ENCODE results near the gene SRSF12. TPM values are rescaled to one million over a fixed set of nuclear protein-coding genes. Genes with fewer than 3 reads are reported as not detected.

The SRSF12 gene
- total RNA-seq = 3.8 TPM

- DNase-seq = no peak
Measured at GRCh38 chr6:89117211-89118108, at the start of gene SRSF12. Gene SRSF12 (minus strand): TSS chr6:89118071. CDS start chr6:89117887, 184 bp downstream.

GRCh38 chr6:89162047-89162371, 44.1 kb upstream of the SRSF12 start:
- DNase-seq = no peak

- no peak for DNase-seq
Measured at GRCh38 chr6:89161326-89162046, 43.6 kb upstream of the SRSF12 start.

- DNase-seq = no peak
Measured at GRCh38 chr6:89160331-89161092, 42.6 kb upstream of the SRSF12 start.

- no peak for DNase-seq
Measured at GRCh38 chr6:89154131-89154530, 36.3 kb upstream of the SRSF12 start.

GRCh38 chr6:89148016-89148750, 30.3 kb upstream of the SRSF12 start:
- DNase-seq = no peak

- peak; percentile 35 for DNase-seq
Measured at GRCh38 chr6:89146718-89147700, 29.1 kb upstream of the SRSF12 start.

GRCh38 chr6:89145956-89146717, 28.3 kb upstream of the SRSF12 start, which contains the start of gene PM20D2:
Gene PM20D2 (plus strand): TSS chr6:89146055. CDS start chr6:89146145, 90 bp downstream.
- DNase-seq = no peak

GRCh38 chr6:89145091-89145955, 27.5 kb upstream of the SRSF12 start:
- peak; percentile 59 for DNase-seq

- DNase-seq = no peak
Measured at GRCh38 chr6:89144354-89144906, 26.6 kb upstream of the SRSF12 start.

GRCh38 chr6:89140347-89141156, 22.7 kb upstream of the SRSF12 start:
- DNase-seq = no peak

GRCh38 chr6:89139509-89140346, 21.9 kb upstream of the SRSF12 start:
- no peak for DNase-seq

GRCh38 chr6:89138173-89138572, 20.3 kb upstream of the SRSF12 start:
- no peak for DNase-seq

GRCh38 chr6:89134723-89135122, 16.9 kb upstream of the SRSF12 start:
- DNase-seq = no peak

GRCh38 chr6:89133981-89134380, 16.1 kb upstream of the SRSF12 start:
- DNase-seq = no peak

- no peak for DNase-seq
Measured at GRCh38 chr6:89132057-89132456, 14.2 kb upstream of the SRSF12 start.

- no peak for DNase-seq
Measured at GRCh38 chr6:89131599-89131998, 13.7 kb upstream of the SRSF12 start.
